Gastroesophageal sphincter (tissue), 4 donors: ENCODE data around the gene KDM3B. TPM values are rescaled to one million over a fixed set of nuclear protein-coding genes. Genes with fewer than 3 reads are reported as not detected.

ENCODE experiments used
- ATAC-seq: fragments of 150-250 bp; one replicate; pipeline ENCODE4 v1.9.1; 2016; ENCODE audit warnings: mild to moderate bottlenecking, moderate library complexity
- H3K27ac ChIP-seq, 4 donors: fragments of 200-600 bp; sonication (generic) in 3 of 4; 1 replicate in 3 of 4; 2 replicates in 1 of 4; pipeline ENCODE4 v1.5.1; 2016 to 2019
- H3K27me3 ChIP-seq: fragments of 200-600 bp; sonication (generic); one replicate; pipeline ENCODE4 v1.5.1; 2019
- H3K36me3 ChIP-seq, 2 donors: fragments of 200-600 bp; sonication (generic); one replicate each; pipeline ENCODE4 v1.5.1; 2019; ENCODE audit warnings: control low read depth in 1 of 2
- H3K4me1 ChIP-seq, 3 donors: fragments of 200-600 bp; sonication (generic); 1 replicate in 2 of 3; 2 replicates in 1 of 3; pipeline ENCODE4 v1.5.1; 2016 to 2019; ENCODE audit warnings: control low read depth in 2 of 3
- H3K4me3 ChIP-seq, 2 donors: fragments of 200-600 bp; sonication (generic); one replicate each; pipeline ENCODE4 v1.5.1; 2019; ENCODE audit warnings: mild to moderate bottlenecking in 1 of 2, moderate library complexity in 1 of 2
- H3K9me3 ChIP-seq, 3 donors: fragments of 200-600 bp; sonication (generic); one replicate each; pipeline ENCODE4 v1.5.1; 2017 to 2019; ENCODE audit warnings: control low read depth in 2 of 3
- CTCF ChIP-seq, 4 experiments: fragments of 200-600 bp in 2 of 4; fragments of 450-650 bp in 2 of 4; sonication (generic) in 1 of 4; IDR thresholded peaks; one replicate each; pipeline ENCODE4 v1.5.1; 2017 to 2019; ENCODE audit warnings: antibody characterized with exemption in 4 of 4, mild to moderate bottlenecking in 2 of 4, moderate library complexity in 2 of 4
- EP300 ChIP-seq: sonication (generic); formaldehyde crosslinking; IDR thresholded peaks from one replicate; pipeline ENCODE4 v1.6.1; 2017; ENCODE audit warnings: antibody characterized with exemption, mild to moderate bottlenecking
- POLR2A ChIP-seq, 2 donors: fragments of 450-650 bp; IDR thresholded peaks; one replicate each; pipeline ENCODE4 v1.6.1; 2017; ENCODE audit warnings: antibody characterized with exemption in 2 of 2, mild to moderate bottlenecking in 2 of 2, moderate library complexity in 1 of 2
- POLR2AphosphoS5 ChIP-seq: sonication (generic); formaldehyde crosslinking; IDR thresholded peaks from one replicate; pipeline ENCODE4 v1.6.1; 2017; ENCODE audit warnings: antibody characterized with exemption
- WGBS, 2 donors: methylation state at CpG; one replicate each; pipeline ENCODE4 v1.1.5; 2018; ENCODE audit warnings: low coverage in 1 of 2; 5-methylcytosine and 5-hydroxymethylcytosine counted together
- total RNA-seq, 4 donors: library from RNA; depleted of rRNA; stranded (reverse); fragments of >200 nt; gene quantifications; one replicate each; pipeline ENCODE4 v1.1.0, GENCODE V29; 2016

KDM3B gene
- total RNA-seq, 4 donors from 2014 or later = 63.4 to 94.0 (median 77.8) TPM

- WGBS, 2 donors = 50 to 52% methylated on average over 5 to 6 of the region's 11 CpGs
- ATAC-seq = no peak
- Histone ChIP-seq H3K27me3 (no peaks in the 10 kb centered on the region), H3K27ac (peak overlapping the region in 2 of 4 donors; percentile 1 to 9), H3K9me3 (no peaks in the 10 kb centered on the region), H3K36me3 (no peaks in the 10 kb centered on the region), H3K4me1 (peaks cover 0 to 59% (median 14%) of the 10 kb centered on the region in 3 donors), H3K4me3 (no peak overlapping the region)
- TF ChIP-seq POLR2A (IDR thresholded peaks at IDR 0.05) = no peak
- no peak for TF ChIP-seq POLR2AphosphoS5
- TF ChIP-seq CTCF (IDR thresholded peaks at IDR 0.05) = no peak
- TF ChIP-seq EP300 = no peak
These were observed 109.0 kb downstream of the KDM3B start for GRCh38 chr5:138461343-138462125.

- H3K9me3 ChIP-seq = no peaks in the 10 kb centered on the region
- WGBS, 2 donors = 9 to 10% methylated on average over 7 to 17 of the region's 21 CpGs
- no peak for TF ChIP-seq EP300
- no peak for TF ChIP-seq CTCF (IDR thresholded peaks at IDR 0.05)
- ATAC-seq = peak; percentile 2
- H3K27ac ChIP-seq = peak overlapping the region; percentile 90 to 99 (median 97)
- H3K4me1 ChIP-seq = peaks cover 0 to 65% (median 17%) of the 10 kb centered on the region in 3 donors
- no peaks in the 10 kb centered on the region for H3K27me3 ChIP-seq
- H3K36me3 ChIP-seq = no peaks in the 10 kb centered on the region
- peak overlapping the region; percentile 54 to 85 for H3K4me3 ChIP-seq
These were observed 111.0 kb downstream of the KDM3B start for GRCh38 chr5:138463419-138464007.

GRCh38 chr5:138464008-138464387, 111.5 kb downstream of the KDM3B start:
- no peaks in the 10 kb centered on the region for H3K9me3 ChIP-seq
- ATAC-seq = peak; percentile 70
- WGBS, 2 donors = no CpG with 5 or more reads among the region's 34 CpGs
- peak overlapping the region; percentile 90 to 99 (median 97) for H3K27ac ChIP-seq
- TF ChIP-seq POLR2A (IDR thresholded peaks at IDR 0.05) = peak; percentile 66 to 87
- no peak for TF ChIP-seq EP300
- peak; percentile 82 for TF ChIP-seq POLR2AphosphoS5
- TF ChIP-seq CTCF (IDR thresholded peaks at IDR 0.05) = peak in 3 of 4 experiments; percentile 91 to 94 (median 92)
- no peaks in the 10 kb centered on the region for H3K27me3 ChIP-seq
- no peaks in the 10 kb centered on the region for H3K36me3 ChIP-seq
- H3K4me3 ChIP-seq = peak overlapping the region; percentile 54 to 85
- peaks cover 0 to 60% (median 16%) of the 10 kb centered on the region in 3 donors for H3K4me1 ChIP-seq

GRCh38 chr5:138464388-138465260, 112.1 kb downstream of the KDM3B start:
- peak in 3 of 4 experiments; percentile 1 to 9 (median 2) for TF ChIP-seq CTCF (IDR thresholded peaks at IDR 0.05)
- TF ChIP-seq POLR2A (IDR thresholded peaks at IDR 0.05) = peak; percentile 59 to 61
- no peak for TF ChIP-seq EP300
- peak; percentile 78 for TF ChIP-seq POLR2AphosphoS5

More at GRCh38 chr5:138464388-138465260, 112.1 kb downstream of the KDM3B start:
- Histone ChIP-seq H3K4me1 (peaks cover 0 to 54% (median 16%) of the 10 kb centered on the region in 3 donors), H3K27ac (peak overlapping the region; percentile 90 to 99 (median 97)), H3K36me3 (no peaks in the 10 kb centered on the region), H3K27me3 (no peaks in the 10 kb centered on the region), H3K9me3 (no peaks in the 10 kb centered on the region), H3K4me3 (peak overlapping the region; percentile 54 to 85)
- no CpG with 5 or more reads among the region's 64 CpGs for WGBS, 2 donors
- ATAC-seq = peak; percentile 85
